ENCODE data around the gene FAM118A. TPM values are rescaled to one million over a fixed set of nuclear protein-coding genes. Genes with fewer than 3 reads are reported as not detected.

The FAM118A gene
- total RNA-seq, 4 donors from 2014 or later: 17.3 to 60.1 (median 37.9) TPM

DNA sequence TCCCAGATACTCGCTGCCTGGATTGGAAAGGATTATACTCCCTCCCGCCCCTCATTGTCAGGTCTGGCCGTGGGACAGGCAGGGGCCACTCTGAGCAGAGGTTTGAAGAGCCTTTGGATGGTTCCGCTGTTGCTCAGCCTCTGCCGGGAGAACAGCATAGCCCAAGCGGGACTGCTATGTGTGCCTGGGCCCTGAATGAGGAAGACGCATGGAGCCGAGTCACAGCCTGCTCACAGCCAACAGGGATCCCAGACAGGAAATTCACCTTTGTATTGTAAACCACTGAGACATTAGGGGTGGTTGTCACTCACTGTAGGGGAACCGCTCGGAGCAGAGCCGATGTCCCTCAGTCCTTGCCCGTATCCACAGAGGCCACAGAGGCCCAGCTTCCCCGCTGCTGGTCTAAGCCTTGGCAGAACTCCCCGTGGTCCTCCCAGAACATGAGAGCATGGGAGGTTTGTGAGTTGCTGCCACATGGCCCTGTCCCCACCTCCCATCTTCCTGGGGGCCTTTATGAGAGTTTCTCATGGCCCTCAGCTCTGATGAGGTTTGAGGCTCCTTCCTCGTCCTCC lies 10.7 kb upstream of the FAM118A start:
- TF ChIP-seq, protein P1, sequence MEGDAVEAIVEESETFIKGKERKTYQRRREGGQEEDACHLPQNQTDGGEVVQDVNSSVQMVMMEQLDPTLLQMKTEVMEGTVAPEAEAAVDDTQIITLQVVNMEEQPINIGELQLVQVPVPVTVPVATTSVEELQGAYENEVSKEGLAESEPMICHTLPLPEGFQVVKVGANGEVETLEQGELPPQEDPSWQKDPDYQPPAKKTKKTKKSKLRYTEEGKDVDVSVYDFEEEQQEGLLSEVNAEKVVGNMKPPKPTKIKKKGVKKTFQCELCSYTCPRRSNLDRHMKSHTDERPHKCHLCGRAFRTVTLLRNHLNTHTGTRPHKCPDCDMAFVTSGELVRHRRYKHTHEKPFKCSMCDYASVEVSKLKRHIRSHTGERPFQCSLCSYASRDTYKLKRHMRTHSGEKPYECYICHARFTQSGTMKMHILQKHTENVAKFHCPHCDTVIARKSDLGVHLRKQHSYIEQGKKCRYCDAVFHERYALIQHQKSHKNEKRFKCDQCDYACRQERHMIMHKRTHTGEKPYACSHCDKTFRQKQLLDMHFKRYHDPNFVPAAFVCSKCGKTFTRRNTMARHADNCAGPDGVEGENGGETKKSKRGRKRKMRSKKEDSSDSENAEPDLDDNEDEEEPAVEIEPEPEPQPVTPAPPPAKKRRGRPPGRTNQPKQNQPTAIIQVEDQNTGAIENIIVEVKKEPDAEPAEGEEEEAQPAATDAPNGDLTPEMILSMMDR (IDR thresholded peaks at IDR 0.05; ENCODE audit: low read depth): no peak

DNA sequence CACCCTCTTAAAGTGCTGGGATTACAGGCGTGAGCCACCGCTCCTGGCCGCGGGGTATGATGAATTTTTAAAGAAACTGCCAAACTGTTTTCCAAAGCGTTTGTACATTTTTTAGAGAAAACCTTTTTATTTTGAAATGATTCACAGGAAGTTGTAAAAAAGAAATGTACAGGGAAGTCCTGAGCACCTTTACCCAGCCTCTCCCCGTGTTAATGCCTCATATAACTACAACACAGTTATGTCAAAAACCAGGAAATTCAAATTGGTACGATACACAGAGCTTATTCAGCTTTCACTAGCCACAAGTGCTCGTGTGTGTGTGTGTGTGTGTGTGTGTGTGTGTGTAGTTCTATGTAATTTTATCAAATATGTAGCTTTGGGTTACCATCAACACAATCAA lies 7.0 kb upstream of the FAM118A start:
- TF ChIP-seq, protein P1 (IDR thresholded peaks at IDR 0.05; ENCODE audit: low read depth): no peak

DNA sequence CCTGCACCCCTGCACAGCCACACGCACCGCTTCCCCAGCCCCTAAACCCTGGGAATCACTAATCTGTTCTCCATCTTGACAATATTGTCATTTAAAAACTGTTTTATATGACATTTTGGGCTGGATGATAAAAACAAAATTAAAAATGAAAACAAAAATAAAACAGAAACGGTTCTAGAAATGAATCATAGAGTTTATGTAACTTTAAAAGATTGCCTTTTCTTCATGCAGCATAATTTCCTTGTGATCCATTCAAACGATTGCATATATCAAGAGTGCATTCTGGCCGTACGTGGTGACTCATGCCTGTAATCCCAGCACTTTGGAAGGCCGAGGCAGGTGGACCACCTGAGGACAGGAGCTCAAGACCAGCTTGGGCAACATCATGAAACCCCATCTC lies 6.6 kb upstream of the FAM118A start:
- TF ChIP-seq, protein P1 (IDR thresholded peaks at IDR 0.05; ENCODE audit: low read depth): no peak

DNA sequence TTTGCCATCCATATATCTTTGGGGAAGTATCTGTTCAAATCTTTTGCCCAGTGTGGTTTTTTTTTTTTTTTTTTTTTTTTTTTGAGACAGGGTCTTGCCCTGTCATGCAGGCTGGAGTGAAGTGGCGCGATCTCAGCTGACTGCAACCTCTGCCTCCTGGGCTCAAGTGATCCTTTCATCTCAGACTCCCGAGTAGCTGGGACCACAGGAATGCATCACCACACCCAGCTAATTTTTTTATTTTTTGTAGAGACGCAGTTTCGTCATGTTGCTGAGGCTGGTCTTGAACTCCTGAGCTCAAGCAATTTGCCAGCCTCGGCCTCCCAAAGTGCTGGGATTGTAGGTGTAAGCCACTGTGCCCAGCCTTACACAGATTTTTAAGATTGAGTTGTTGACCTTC lies 4.8 kb upstream of the FAM118A start:
- TF ChIP-seq, protein P1 (IDR thresholded peaks at IDR 0.05; ENCODE audit: low read depth): no peak

DNA sequence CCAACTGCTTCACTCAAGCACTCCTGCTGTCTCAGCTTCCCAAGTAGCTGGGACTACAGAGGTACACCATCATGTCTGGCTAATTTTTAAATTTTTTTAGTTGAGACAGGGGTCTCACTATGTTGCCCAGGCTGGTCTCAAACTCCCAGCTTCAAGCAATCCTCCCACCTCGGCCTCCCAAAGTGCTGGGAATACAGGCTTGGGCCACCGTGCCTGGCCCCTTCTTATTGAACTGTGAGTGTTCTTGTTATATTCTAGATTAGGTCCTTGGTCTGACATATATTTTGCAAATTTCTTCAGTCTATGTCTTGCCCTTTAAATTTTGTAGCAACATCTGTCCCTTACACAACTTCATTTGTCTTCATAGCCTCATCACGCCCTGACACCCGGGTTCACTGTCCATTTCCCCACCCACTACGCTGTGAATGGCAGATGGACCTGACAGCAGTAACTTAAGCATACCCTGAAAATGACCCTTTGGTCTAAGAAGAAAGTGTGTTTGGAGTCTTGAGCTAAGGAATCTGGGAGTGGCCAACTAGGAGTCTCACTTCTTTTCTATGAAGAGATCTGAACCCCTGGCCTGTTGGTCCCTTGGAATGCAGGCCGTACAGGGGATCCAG lies 4.2 kb upstream of the FAM118A start:
- TF ChIP-seq, protein P1 (IDR thresholded peaks at IDR 0.05; ENCODE audit: low read depth): no peak

DNA sequence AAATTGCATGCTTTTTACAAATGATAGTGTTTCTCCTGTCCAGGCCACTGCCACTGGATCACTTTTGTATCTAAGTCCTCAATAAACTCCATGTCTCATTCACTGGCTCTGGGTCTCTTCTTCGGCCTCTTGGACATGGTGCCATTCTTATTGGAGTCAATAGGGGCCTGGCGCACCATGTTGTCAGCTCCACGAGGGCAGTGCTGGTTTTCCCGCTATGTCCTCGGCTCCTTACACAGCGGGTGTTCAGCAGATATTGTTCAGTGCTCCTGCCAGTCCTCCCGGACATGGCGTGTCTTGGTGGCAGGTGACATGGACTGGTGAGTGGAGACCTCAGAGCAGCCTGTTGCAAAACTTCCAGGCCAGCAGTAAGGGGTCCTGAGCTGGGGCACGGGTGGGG lies 3.6 kb upstream of the FAM118A start:
- TF ChIP-seq, protein P1 (IDR thresholded peaks at IDR 0.05; ENCODE audit: low read depth): no peak

DNA sequence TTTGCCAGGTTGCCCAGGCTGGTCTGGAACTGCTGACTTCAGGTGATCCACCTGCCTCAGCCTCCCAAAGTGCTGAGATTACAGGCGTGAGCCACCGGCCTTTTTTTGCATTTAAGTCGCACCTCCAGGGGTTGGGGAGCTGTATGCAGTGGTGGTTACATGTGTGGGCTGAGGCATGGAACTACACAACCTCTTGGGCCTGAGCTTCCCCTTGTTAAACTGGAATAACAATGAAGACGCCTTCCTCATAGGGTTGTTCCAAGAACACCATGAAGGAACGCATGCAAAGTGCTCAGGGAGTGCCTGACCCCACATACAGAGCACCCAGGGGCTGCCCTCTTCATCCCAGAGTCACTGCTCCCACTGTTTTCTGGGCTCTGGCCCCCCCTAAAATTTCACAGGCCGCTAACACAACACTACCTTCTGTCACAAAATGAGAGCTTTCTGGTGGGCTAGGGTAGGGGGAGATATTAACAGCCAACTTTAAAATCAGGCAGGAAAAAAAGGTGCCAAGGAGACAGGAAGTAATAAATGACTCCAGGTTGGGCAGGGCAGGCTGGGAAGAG lies 1.3 kb upstream of the FAM118A start:
- TF ChIP-seq, protein P1 (IDR thresholded peaks at IDR 0.05; ENCODE audit: low read depth): no peak
